Subcutaneous adipose tissue (tissue), 4 donors: Measurements from ENCODE around the gene TMEM178A. TPM values are rescaled to one million over a fixed set of nuclear protein-coding genes. Genes with fewer than 3 reads are reported as not detected.

ENCODE experiments used
- CTCF ChIP-seq: fragments of 450-650 bp; IDR thresholded peaks from one replicate; pipeline ENCODE4 v1.5.1; 2016; ENCODE audit warnings: low read depth, mild to moderate bottlenecking, control low read depth, antibody characterized with exemption, moderate library complexity
- total RNA-seq, 4 donors: library from RNA; depleted of rRNA; stranded (reverse); fragments of >200 nt; gene quantifications; one replicate each; pipeline ENCODE4 v1.1.0, GENCODE V29; 2016

Gene TMEM178A
- total RNA-seq, 4 donors from 2014 or later, result 2.5 to 6.2 (median 4.0) TPM

GRCh38 chr2:39679805-39680204 is 14.1 kb downstream of the TMEM178A start:
- no peak for TF ChIP-seq CTCF

GRCh38 chr2:39682066-39682692 is 16.5 kb downstream of the TMEM178A start:
- no peak for TF ChIP-seq CTCF

GRCh38 chr2:39683022-39683699 is 17.4 kb downstream of the TMEM178A start:
- no peak for TF ChIP-seq CTCF

GRCh38 chr2:39684464-39684863 is 18.7 kb downstream of the TMEM178A start:
- TF ChIP-seq CTCF, result no peak

- no peak for TF ChIP-seq CTCF
Measured at GRCh38 chr2:39685126-39685525, 19.4 kb downstream of the TMEM178A start.

GRCh38 chr2:39686456-39686855 is 20.7 kb downstream of the TMEM178A start:
- no peak for TF ChIP-seq CTCF

- TF ChIP-seq CTCF, result no peak
Measured at GRCh38 chr2:39688181-39688580, 22.5 kb downstream of the TMEM178A start.
